Right atrium auricular region (tissue), 2 donors: ENCODE data around the gene TMEM163. TPM values are rescaled to one million over a fixed set of nuclear protein-coding genes. Genes with fewer than 3 reads are reported as not detected.

Source experiments
- DNase-seq: peaks from one replicate; pipeline ENCODE4 v3.0.0-alpha.2; 2019; ENCODE audit warnings: low spot score
- H3K27ac ChIP-seq, 2 donors: fragments of 200-600 bp; sonication (generic); 1 replicate in 1 of 2; 2 replicates in 1 of 2; pipeline ENCODE4 v1.5.1; 2016 to 2019
- H3K27me3 ChIP-seq, 2 donors: fragments of 200-600 bp; sonication (generic); one replicate each; pipeline versions ENCODE4 v1.5.1 to v1.6.0; 2017 to 2019
- H3K36me3 ChIP-seq: fragments of 200-600 bp; sonication (generic); one replicate; pipeline ENCODE4 v1.5.1; 2016
- H3K4me1 ChIP-seq, 2 donors: fragments of 200-600 bp; sonication (generic); one replicate each; pipeline versions ENCODE4 v1.5.1 to v1.6.0; 2017 to 2019
- H3K4me3 ChIP-seq, 2 donors: fragments of 200-600 bp; sonication (generic); 1 replicate in 1 of 2; 2 replicates in 1 of 2; pipeline ENCODE4 v1.5.1; 2017 to 2019; ENCODE audit warnings: mild to moderate bottlenecking in 1 of 2, moderate library complexity in 1 of 2
- H3K9me3 ChIP-seq, 2 donors: fragments of 200-600 bp; sonication (generic); one replicate each; pipeline ENCODE4 v1.5.1; 2019
- CTCF ChIP-seq, 2 donors: fragments of 200-600 bp; sonication (generic); IDR thresholded peaks; one replicate each; pipeline ENCODE4 v1.5.1; 2019; ENCODE audit warnings: antibody characterized with exemption in 2 of 2
- total RNA-seq, 2 donors: library from RNA; depleted of rRNA; stranded (reverse); fragments of >200 nt; gene quantifications; one replicate each; pipeline ENCODE4 v1.1.0, GENCODE V29; 2016

TMEM163 gene
- total RNA-seq, 2 donors from 2014 or later, result 3.1 to 8.9 TPM

- Histone ChIP-seq H3K4me1 (no peaks in the 10 kb centered on the region), H3K27ac (no peak overlapping the region), H3K9me3 (no peaks in the 10 kb centered on the region), H3K4me3 (no peak overlapping the region), H3K27me3 (no peaks in the 10 kb centered on the region), H3K36me3 (no peaks in the 10 kb centered on the region)
- no peak for TF ChIP-seq CTCF (IDR thresholded peaks at IDR 0.05)
- no peak for DNase-seq
Observed at GRCh38 chr2:134527381-134527780, 191.4 kb downstream of the TMEM163 start.

GRCh38 chr2:134522496-134523455, 196.0 kb downstream of the TMEM163 start:
- no peak overlapping the region for H3K4me3 ChIP-seq
- H3K4me1 ChIP-seq, result no peaks in the 10 kb centered on the region
- no peaks in the 10 kb centered on the region for H3K36me3 ChIP-seq
- H3K27ac ChIP-seq, result no peak overlapping the region
- no peaks in the 10 kb centered on the region for H3K27me3 ChIP-seq
- DNase-seq, result no peak
- no peak for TF ChIP-seq CTCF (IDR thresholded peaks at IDR 0.05)
- no peaks in the 10 kb centered on the region for H3K9me3 ChIP-seq

GRCh38 chr2:134518101-134518500, 200.7 kb downstream of the TMEM163 start:
- Histone ChIP-seq H3K36me3 (no peaks in the 10 kb centered on the region), H3K9me3 (no peaks in the 10 kb centered on the region), H3K4me1 (no peaks in the 10 kb centered on the region), H3K27me3 (no peaks in the 10 kb centered on the region), H3K27ac (no peak overlapping the region), H3K4me3 (no peak overlapping the region)
- DNase-seq, result no peak
- no peak for TF ChIP-seq CTCF (IDR thresholded peaks at IDR 0.05)

GRCh38 chr2:134515137-134515536, 203.7 kb downstream of the TMEM163 start:
- H3K36me3 ChIP-seq, result no peaks in the 10 kb centered on the region
- H3K9me3 ChIP-seq, result no peaks in the 10 kb centered on the region
- H3K27me3 ChIP-seq, result no peaks in the 10 kb centered on the region
- H3K4me1 ChIP-seq, result no peaks in the 10 kb centered on the region
- DNase-seq, result no peak
- H3K27ac ChIP-seq, result no peak overlapping the region
- no peak overlapping the region for H3K4me3 ChIP-seq
- TF ChIP-seq CTCF (IDR thresholded peaks at IDR 0.05), result no peak

GRCh38 chr2:134513465-134513804, 205.4 kb downstream of the TMEM163 start:
- no peak for TF ChIP-seq CTCF (IDR thresholded peaks at IDR 0.05)
- Histone ChIP-seq H3K27ac (no peak overlapping the region), H3K36me3 (no peaks in the 10 kb centered on the region), H3K4me1 (no peaks in the 10 kb centered on the region), H3K4me3 (no peak overlapping the region), H3K9me3 (no peaks in the 10 kb centered on the region), H3K27me3 (no peaks in the 10 kb centered on the region)
- DNase-seq, result no peak
